HG03575 (cell line): ENCODE data around the gene KCNK7.

Experiments
- ATAC-seq: cut with Tn5 transposase; IDR thresholded peaks from one replicate; pipeline ENCODE4 v1.9.1; 2021; ENCODE audit not compliant: unreplicated experiment, insufficient number of reproducible peaks, low FRiP score; ENCODE audit errors: extremely low read depth

Gene KCNK7

GRCh38 chr11:65613091-65613928 lies 17.7 kb upstream of the KCNK7 start:
- no peak for ATAC-seq

- ATAC-seq: no peak
Observed at GRCh38 chr11:65612691-65613090, 17.1 kb upstream of the KCNK7 start.

- ATAC-seq: no peak
Observed at GRCh38 chr11:65611758-65612603, 16.4 kb upstream of the KCNK7 start.

- no peak for ATAC-seq
Observed at GRCh38 chr11:65611028-65611757, 15.6 kb upstream of the KCNK7 start.

- no peak for ATAC-seq
Observed at GRCh38 chr11:65610404-65610803, 14.8 kb upstream of the KCNK7 start.

GRCh38 chr11:65609665-65610064 lies 14.1 kb upstream of the KCNK7 start:
- ATAC-seq: no peak

GRCh38 chr11:65609229-65609628 lies 13.6 kb upstream of the KCNK7 start:
- no peak for ATAC-seq

GRCh38 chr11:65607614-65608426 lies 12.2 kb upstream of the KCNK7 start:
- ATAC-seq: no peak

GRCh38 chr11:65606876-65607613 lies 11.4 kb upstream of the KCNK7 start:
- no peak for ATAC-seq

GRCh38 chr11:65604258-65604657 lies 8.7 kb upstream of the KCNK7 start:
- no peak for ATAC-seq

GRCh38 chr11:65599955-65600246 lies 4.3 kb upstream of the KCNK7 start:
- ATAC-seq: no peak

- ATAC-seq: no peak
Observed at GRCh38 chr11:65599216-65599954, 3.8 kb upstream of the KCNK7 start.

GRCh38 chr11:65598258-65598699 lies 2.7 kb upstream of the KCNK7 start:
- no peak for ATAC-seq

GRCh38 chr11:65596520-65596919 lies 920 bp upstream of the KCNK7 start:
- no peak for ATAC-seq

GRCh38 chr11:65595131-65595530 lies 469 bp downstream of the KCNK7 start:
- ATAC-seq: no peak

GRCh38 chr11:65593518-65594414 lies 1.8 kb downstream of the KCNK7 start:
- ATAC-seq: no peak
